Left lobe of liver (tissue), 2 donors: ENCODE measurements around the gene ASTN2. TPM values are rescaled to one million over a fixed set of nuclear protein-coding genes. Genes with fewer than 3 reads are reported as not detected.

Experiments used
- ATAC-seq: fragments of 200-7000 bp; cut with Tn5 transposase; one replicate; pipeline ENCODE4 v1.9.1; 2020; ENCODE audit warnings: mild to moderate bottlenecking, moderate library complexity
- DNase-seq: peaks from one replicate; pipeline ENCODE4 v3.0.0-alpha.2; 2020; ENCODE audit warnings: low spot score
- total RNA-seq: library from RNA; stranded (reverse); gene quantifications from one replicate; pipeline ENCODE4 v1.2.1, GENCODE V29; 2021
- donor health status: DM: no; HTN: no; CAD: no; lungs with moderate emphysema.
- donor health status: DM: no; HTN: yes; CAD: no.

ASTN2 gene
- total RNA-seq, 1 donor from 2014 or later, result 2.9 TPM

DNA sequence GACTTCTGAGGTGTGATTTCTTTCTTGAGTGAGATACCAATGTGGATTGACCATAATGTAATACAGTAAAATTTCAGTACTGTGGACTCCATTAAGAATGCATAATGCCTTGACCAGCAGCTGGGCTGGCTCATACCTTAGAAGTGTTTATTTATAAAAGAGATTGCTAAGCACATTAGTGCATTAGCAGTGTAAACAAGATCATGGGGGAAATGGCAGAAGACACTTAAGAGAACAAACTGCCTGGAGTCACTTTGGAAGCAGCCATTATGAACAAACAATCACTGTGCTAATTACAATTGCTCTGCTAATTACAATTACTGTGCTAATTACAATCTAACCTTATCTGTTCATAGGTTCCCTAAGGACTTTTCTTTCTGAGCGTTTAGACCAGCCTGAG, 623.5 kb downstream of the ASTN2 start:
- DNase-seq (no peak), ATAC-seq (no peak)

DNA sequence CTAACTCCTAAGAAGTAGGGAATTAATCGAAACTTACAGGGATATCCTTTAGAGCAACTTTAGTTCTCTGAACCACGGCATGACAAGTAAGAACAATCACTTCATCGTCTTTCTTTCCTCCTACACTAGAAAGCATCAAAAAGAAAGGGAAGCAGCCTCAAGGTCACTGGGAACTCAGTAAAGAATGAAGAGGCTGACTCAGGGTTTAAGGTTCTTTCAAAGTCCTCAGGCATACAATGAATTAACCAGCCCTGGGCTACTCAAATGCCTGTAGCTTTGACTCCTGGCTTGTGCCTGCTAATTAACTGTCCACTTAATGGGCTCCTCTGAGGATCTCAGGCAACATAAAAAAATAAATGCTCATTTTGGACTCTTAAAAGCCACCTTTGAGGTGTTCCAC, 625.8 kb downstream of the ASTN2 start:
- DNase-seq, result no peak
- no peak for ATAC-seq

DNA sequence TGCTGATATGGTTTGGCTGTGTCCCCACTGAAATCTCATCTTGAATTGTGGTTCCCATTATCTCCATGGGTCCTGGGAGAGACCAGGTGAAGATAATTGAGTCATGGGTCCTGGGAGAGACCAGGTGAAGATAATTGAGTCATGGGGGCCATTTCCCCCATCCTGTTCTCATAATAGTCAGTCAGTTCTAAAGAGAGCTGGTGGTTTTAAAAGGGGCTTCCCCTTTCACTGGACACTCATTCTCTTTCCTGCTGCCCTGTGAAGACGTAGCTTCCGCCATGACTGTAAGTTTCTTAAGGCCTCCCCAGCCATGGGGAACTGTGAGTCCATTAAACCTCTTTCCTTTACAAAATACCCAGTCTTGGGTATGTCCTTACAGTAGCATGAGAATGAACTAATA, 628.1 kb downstream of the ASTN2 start:
- DNase-seq (no peak), ATAC-seq (no peak)

DNA sequence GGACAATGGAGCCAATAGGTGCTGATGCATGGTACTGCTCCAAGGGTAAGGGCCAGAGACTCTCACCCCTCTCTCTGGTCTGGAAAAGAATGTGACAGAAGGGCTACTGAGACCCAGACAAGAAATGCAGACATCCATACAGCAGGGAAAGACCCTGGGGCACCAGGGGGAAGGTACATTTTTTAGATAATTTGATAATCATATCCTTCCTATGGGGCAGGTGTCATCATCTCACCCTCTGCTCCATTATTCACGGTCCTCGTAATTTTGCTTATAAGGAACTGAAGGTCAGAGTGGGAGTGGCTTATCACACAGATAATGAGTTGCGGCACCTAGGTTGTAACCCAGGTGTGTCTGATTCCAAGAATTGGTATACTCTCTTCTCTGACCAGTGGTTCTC, 637.7 kb downstream of the ASTN2 start:
- no peak for DNase-seq
- no peak for ATAC-seq

DNA sequence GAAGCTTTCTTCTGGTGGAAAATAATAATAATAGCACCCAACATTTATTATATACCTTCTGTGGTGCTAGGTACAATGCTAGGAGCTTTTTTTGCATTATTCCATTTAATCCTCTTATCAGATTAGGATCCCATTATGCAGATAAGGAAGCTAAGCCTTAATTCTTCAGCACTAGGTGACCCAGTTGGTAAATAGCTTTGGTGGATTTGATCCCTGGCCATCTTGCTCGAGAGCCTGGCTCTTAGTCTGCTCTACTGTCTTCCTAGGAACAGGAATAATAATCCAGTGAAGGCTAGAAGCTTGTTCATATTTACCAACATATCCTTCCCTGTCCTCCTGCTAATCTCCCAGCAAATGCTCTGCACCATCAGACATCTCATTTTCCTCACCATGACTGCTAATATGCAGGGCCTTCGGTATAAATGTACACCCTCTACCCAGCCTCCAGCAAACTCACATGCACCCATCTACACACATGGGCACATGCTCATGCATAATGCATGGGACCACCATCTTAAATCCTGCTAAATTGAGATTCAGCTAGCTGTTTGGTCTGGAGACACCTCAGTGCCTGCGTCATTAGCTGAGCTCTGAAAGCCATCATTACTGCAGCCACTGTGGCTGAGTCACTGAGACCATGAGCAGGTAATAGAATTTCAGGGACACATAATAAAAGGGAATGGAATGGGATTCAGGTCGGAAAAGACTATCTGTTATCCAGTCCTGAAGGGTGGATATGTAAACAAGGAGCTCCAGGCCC, 640.3 kb downstream of the ASTN2 start:
- no peak for ATAC-seq
- no peak for DNase-seq

DNA sequence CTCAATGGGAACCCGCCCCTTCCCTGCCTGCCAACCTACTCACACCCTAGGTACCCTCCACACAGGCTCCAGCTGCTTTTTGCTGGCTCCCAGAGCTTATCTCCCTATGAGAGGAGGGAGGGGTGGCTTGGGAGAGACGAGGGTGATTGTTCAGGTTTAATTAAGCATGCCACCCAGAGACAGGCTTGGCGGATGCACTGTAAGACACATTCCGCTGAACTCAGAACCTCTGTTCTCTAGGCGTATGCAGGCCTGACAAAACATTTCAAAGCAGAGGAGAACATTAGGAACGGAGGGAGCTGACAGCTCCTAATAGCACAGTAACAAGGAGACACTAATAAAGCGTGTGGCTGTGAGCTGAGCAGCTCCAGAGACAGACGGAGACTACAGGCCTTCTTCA, 647.6 kb downstream of the ASTN2 start:
- DNase-seq (no peak), ATAC-seq (no peak)

DNA sequence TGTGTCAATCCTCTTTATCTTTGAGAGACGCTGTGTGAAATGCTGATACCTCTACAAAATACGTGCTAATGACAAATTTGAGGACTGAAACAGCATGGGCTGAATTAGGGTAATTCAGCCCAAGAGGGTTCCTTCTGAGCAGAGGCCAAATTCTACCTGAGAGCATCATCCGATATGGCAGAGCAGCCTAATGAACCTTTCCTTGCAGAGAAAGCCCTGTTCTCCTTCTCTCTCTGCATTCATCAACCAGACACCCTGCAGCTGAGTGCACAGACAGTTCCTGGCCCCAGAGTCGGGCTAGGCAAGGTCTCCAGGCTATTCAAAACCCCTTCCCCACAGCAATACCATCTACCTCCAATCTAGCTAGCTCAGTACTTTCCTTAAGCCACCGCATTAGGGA, 649.8 kb downstream of the ASTN2 start:
- no peak for ATAC-seq

DNA sequence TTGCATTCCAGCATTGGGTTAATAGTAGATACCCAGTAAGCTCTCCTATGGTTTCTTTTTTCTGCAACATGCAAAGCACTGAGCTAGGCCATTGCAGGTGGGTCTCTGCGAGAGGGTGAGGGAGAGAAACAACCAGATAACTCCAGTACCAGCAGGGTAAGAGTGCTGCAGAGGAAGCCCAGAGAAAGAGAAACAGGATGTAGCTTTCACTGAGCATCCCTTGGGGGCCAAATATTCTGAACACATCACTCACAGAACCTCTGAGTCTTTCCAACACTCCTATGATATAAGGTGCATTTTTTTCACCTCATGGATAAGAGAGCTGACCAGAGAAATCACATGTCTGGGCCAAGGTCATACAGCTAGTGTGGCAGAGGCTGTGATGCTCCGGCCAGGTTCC, 651.1 kb downstream of the ASTN2 start:
- ATAC-seq, result no peak
- DNase-seq, result no peak

More for the DNA sequence above, 649.8 kb downstream of the ASTN2 start:
- no peak for DNase-seq

DNA sequence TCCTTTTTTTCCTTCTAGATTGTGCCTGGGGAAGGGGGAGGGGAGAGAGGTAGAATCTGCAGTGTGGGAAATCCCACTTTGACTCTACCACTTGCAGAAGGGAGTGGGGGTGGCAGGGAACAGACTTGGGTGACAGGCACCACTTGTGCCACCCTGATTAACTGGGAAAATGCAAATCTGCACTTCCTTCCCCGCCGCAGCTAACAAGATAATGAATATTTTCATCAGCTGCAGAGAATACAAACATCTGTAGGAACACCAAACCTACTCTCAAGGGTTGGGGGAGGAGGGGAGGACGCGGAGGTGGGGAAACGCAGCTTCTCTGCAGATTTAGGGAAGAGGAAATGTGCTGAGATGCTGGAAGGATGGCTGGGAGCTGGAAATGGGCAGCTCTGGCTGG, 654.2 kb downstream of the ASTN2 start:
- DNase-seq (no peak), ATAC-seq (no peak)

DNA sequence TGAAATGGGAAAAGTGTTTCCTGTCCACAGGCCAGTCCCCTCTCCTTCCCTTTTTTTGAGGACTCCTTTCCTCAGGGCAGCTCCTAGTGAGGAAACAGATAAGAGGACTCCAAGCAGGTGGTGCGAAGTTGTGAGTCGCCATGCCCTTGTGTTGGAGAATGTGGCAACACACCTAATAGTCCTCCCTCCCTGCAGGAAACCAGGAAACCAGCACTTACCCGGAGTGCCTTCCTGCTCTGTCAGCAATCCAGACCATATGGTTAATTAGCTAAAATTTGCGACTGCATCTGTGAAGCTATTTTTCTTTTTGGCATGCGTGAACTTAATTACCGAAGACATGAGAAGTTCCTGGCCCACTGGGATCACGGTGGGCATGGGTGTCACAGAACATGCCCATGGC, 657.8 kb downstream of the ASTN2 start:
- no peak for ATAC-seq
- DNase-seq, result no peak

DNA sequence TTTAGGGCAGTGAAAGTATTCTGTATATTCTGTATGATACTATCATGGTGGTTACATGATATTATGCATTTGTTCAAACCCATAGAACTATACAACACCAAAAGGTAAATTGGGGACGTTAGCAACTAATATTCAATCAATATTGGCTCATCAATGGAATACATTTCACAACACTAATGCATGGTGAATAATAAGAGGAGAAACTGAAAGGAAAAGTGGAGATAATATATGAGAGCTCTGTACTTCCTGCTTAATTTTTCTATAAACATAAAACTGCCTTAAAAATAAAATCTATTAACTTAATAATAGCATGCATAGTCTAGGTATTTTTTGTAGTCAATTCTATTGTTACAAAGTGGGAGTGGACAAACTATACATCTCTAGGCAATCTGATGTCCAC, 661.5 kb downstream of the ASTN2 start:
- ATAC-seq (no peak), DNase-seq (no peak)

DNA sequence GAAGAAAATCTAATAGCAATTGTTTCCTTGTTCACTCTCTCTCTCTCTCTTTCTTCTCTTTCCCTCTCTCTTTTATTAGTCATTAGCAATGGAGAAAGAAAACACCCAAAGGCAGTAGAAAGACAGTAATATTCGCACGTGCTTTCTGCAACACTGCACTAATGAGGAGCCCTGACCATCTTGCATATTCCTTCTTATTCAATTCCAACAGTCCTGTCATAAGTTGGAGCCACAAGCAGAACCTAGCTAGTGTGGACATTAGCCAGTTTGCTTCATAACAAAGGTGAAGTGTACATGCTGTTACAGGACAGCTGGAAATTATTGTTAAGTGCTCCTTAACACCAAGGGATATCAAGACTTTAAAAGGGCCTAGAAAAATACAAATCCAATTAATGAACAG, 664.3 kb downstream of the ASTN2 start:
- no peak for DNase-seq
- no peak for ATAC-seq

DNA sequence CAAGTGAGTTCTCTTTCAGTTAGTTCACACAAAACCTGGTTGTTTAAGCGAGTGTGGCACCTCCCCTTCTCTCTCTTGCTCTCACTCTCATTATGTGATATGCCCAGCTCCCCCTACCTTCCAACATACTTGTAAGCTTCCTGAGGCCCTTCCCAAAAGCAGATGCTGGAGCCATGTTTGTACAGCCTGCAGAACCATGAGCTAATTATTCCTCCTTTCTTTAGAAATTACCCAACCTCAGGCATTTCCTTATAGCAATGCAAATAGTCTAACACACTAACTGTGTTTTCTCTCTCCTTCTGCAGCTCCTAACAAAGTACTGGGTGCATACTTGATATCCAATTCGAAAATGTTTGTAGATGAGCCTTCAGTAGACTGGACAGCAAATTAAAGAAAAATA, 665.1 kb downstream of the ASTN2 start:
- DNase-seq, result no peak
- ATAC-seq, result no peak

DNA sequence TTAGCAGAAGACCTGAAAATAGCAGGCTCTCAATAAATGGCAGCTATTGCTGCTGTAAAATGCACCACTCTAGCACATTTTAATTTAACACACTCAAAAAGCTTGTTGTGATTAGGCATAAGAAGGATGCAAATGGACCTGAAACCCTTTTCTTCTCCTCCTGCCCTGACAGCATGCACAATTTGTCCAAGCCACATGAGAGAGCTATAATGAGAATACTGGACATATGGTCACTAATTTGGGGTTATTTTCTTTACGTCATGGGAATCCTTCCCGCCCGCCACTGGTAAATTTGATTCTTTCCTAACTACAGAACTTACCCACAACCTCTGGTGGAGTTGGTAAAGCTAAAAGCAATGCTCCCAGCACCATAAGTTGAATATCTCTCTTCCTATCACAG, 665.7 kb downstream of the ASTN2 start:
- no peak for ATAC-seq
- DNase-seq, result no peak

DNA sequence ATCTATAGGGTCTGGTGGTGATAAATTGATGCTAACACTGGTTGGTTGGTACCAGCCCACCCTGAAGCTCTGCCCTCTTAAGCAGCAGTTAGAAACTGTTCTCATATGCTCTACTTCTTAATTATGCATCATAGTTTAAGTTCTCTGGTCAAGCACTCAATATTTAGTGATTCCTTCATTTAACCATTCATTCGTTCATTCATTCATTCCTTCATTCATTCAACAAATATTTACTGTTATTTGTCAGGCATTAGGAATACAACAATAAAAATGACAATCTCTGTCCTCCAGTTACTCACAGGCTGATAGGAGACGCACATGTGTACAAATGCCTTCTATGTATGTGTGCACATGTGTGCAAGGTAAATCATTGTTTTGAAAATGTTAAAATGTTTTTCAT, 673.1 kb downstream of the ASTN2 start:
- ATAC-seq, result no peak
- DNase-seq, result no peak

DNA sequence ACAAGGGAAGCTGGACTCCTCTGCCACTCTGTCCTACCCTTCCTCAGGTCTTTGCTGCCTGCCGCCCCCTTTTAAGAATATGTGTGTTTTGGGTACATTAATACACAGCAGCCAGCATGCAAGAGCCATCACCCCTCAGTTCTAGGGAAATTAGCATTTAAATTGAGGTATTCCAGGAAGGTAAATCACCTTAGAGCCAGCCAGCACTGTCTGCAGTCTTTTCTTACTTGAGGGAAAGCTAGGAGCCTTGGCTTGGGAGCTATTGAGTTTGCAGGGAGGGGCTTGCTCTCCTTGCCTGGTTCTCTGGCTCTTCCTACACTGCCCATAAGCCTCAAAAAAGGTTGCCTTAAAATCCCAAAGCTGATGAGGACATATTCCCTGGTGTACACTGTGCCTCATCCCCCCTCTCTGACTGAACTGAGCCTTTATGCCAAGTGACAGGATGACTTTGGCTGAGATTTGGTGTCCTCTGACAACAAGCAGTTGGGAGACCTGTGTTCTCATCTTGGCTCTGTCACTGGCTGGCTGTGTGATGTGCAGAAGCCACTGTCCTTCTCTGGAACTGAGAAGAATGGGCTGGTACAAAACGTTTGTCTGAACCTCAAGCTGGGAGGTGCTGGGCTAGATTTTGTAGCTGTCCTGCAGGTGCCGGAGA, 673.6 kb downstream of the ASTN2 start:
- no peak for DNase-seq
- no peak for ATAC-seq

DNA sequence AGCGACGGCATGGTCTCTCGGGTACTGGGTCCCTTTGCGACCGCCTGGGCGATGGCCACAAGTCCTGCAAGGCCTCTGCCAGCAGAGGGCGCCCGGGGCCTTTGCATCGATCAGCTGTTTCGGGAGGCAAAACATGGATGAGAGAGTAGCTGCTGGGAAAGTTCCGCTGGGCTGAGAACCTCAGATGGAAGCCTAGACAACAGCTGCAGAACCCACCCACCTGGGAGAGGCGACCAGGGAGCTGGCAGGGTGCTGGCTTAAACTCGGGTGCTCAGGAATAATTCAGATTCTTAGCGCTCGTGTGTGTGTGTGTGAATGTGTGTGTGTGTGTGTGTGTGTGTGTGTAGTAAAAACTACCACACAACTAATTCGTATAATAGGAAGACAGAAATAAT, 677.7 kb downstream of the ASTN2 start:
- ATAC-seq (peak; percentile 98), DNase-seq (peak; percentile 73)

DNA sequence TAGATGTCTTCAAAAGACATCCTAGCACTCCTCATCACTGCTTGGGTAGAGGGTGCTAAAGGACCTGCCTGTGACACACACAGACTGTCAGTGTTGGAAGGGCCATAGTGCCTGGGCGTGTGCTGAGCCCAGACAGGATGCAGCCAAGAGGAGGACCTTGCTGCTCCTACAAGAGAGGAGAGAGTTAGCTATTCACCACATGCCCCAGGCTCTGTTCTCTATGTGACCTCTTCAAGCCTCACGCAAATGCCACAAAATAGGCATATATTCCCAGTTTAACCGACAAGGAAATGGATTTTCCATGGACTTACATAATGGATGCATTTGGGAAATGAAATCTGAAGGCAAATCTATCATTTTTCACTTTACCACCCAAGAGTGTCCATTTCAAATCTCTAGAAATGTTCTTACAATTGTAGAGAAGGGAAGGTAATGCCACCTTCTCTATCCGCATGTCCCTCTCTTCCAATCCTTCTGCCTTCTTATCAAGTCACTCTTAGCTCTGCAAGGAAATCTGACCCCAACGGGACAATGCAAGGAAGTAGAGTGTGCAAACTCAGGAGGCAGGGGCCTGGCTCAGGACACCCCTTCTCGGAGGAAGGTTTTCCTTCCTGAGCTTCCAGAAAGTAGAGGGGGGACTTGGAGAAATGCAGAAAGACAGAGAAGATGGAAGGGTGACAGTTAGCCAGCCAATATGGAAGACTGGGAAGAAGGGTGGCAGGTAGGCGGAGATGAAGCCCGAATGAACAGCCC, 678.3 kb downstream of the ASTN2 start:
- no peak for DNase-seq
- ATAC-seq, result no peak

DNA sequence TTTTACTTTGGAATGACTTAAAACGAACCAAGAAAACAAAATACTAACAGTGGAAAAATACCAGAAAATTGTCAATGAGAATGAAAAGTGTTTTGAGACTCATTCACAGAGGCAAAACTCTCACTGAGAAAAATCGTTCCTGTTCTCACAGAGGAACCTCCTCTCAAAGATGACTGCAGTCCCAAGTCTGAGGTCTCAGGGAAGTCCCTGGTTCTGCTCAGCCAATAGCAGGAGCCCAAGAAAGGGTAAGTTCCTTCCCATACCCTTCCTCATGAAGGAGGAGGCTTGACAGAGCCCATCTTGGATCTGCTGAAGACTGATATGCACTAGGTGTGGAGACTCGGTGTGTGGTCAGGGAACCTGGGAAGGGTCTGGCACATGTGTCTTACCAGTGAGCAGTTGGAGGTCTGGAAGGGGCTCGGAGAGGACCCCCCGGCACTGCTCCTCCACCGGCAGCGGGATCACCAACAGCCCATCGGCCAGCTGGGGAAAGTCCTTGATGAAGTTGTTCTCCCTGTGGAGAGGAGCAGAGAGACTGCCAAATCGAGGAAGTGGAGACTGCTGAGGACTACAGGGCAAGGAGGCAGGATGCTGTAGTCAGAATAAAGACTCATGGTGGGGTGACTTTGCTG, 681.7 kb downstream of the ASTN2 start:
- ATAC-seq (no peak), DNase-seq (no peak)

DNA sequence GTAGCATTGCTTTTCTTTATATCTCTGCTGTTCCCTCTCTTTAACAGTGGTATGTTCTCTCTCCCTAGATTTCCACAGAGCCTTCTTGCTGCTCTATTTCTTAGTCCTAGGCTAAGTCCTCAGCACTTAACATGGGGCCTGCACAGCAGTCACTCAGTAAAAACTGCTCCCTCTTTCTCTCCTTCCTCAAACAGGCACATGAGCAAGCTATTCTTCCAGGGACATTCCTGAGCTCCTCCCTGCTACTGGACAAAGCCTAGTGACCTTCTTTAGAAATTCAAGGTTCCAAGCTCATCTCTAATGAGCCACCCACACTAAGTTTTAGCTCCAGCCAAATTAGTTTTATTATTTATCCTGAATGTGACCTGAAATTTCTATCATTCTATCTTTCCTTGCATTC, 688.3 kb downstream of the ASTN2 start:
- ATAC-seq, result no peak
- no peak for DNase-seq

DNA sequence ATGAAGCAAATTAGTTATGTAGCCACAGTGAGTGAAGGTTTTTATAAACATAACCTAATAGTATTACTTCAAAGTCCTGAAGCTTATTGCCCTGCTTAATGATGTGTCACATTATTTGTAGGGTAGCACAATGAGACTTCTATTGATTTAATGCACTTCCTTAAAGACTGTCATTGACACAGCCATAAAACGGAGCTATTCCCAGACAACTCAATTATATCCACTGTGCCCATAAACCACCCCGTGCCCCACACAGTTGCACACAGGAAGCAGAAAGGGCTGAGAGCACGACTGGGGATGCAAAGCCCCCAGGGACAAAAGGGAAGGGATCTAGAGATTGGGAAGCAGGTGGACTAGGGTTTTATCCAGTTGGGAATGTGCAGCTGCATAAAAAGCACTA, 690.7 kb downstream of the ASTN2 start:
- DNase-seq (no peak), ATAC-seq (no peak)

DNA sequence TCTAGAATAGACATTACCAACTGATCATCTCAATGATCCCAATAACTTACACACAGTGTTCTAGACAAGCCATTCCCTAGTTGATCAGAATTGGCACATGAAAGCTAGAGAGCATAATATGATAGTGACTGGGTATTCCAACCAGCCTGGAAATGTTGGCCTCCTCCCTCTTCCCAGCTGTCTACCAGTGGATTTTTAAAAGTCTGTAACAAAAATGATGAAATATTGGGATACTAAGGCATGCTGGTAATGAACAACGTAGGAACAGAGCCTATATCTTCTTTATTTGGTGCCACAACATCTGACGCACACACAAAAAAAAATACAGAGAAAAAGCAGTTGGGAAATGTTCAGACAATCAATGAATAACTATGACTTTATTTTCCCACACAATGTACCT, 692.9 kb downstream of the ASTN2 start:
- DNase-seq, result no peak
- ATAC-seq, result no peak
